ENCODE results near the gene SCFD2.
"Not testable (repeated sequence)": the region's sequence is repeated elsewhere in the genome, so short reads cannot be mapped to it uniquely, and the experiment has no call there.

Gene SCFD2

GRCh38 chr4:53346392-53346791 is 19.5 kb downstream of the SCFD2 start:
- not testable (repeated sequence) for DNase-seq (ENCODE audit: low read depth in 2 of 2)

- not testable (repeated sequence) for DNase-seq (ENCODE audit: low read depth in 2 of 2)
Measured at GRCh38 chr4:53340145-53340544, 25.7 kb downstream of the SCFD2 start.

- not testable (repeated sequence) for DNase-seq (ENCODE audit: low read depth in 2 of 2)
Measured at GRCh38 chr4:53334916-53335315, 30.9 kb downstream of the SCFD2 start.

- no peak for DNase-seq (ENCODE audit: low read depth in 2 of 2)
Measured at GRCh38 chr4:53326535-53326934, 39.3 kb downstream of the SCFD2 start.

GRCh38 chr4:53322696-53323095 is 43.2 kb downstream of the SCFD2 start:
- no peak for DNase-seq (ENCODE audit: low read depth in 2 of 2)

GRCh38 chr4:53321984-53322289 is 43.9 kb downstream of the SCFD2 start:
- DNase-seq (ENCODE audit: low read depth in 2 of 2), result no peak

GRCh38 chr4:53321151-53321983 is 44.5 kb downstream of the SCFD2 start:
- peak; percentile 82 to 87 for DNase-seq (ENCODE audit: low read depth in 2 of 2)

GRCh38 chr4:53315300-53315699 is 50.6 kb downstream of the SCFD2 start:
- DNase-seq (ENCODE audit: low read depth in 2 of 2), result no peak

GRCh38 chr4:53314252-53314651 is 51.6 kb downstream of the SCFD2 start:
- no peak for DNase-seq (ENCODE audit: low read depth in 2 of 2)

- DNase-seq (ENCODE audit: low read depth in 2 of 2), result no peak
Measured at GRCh38 chr4:53313510-53313909, 52.4 kb downstream of the SCFD2 start.

GRCh38 chr4:53309321-53310040 is 56.4 kb downstream of the SCFD2 start:
- DNase-seq (ENCODE audit: low read depth in 2 of 2), result no peak

GRCh38 chr4:53307819-53308780 is 57.8 kb downstream of the SCFD2 start:
- no peak for DNase-seq (ENCODE audit: low read depth in 2 of 2)

GRCh38 chr4:53307210-53307609 is 58.7 kb downstream of the SCFD2 start:
- DNase-seq (ENCODE audit: low read depth in 2 of 2), result no peak

- DNase-seq (ENCODE audit: low read depth in 2 of 2), result peak; percentile 78 to 86
Measured at GRCh38 chr4:53306729-53307128, 59.1 kb downstream of the SCFD2 start.

GRCh38 chr4:53292209-53292608 is 73.7 kb downstream of the SCFD2 start:
- not testable (repeated sequence) for DNase-seq (ENCODE audit: low read depth in 2 of 2)

GRCh38 chr4:53281438-53281837 is 84.4 kb downstream of the SCFD2 start:
- no peak for DNase-seq (ENCODE audit: low read depth in 2 of 2)

GRCh38 chr4:53280846-53281245 is 85.0 kb downstream of the SCFD2 start:
- no peak for DNase-seq (ENCODE audit: low read depth in 2 of 2)

GRCh38 chr4:53274609-53275268 is 91.1 kb downstream of the SCFD2 start:
- DNase-seq (ENCODE audit: low read depth in 2 of 2), result no peak

GRCh38 chr4:53273726-53274125 is 92.1 kb downstream of the SCFD2 start:
- DNase-seq (ENCODE audit: low read depth in 2 of 2), result no peak

GRCh38 chr4:53267026-53267425 is 98.8 kb downstream of the SCFD2 start:
- no peak for DNase-seq (ENCODE audit: low read depth in 2 of 2)

GRCh38 chr4:53255986-53256385 is 109.9 kb downstream of the SCFD2 start:
- DNase-seq (ENCODE audit: low read depth in 2 of 2), result not testable (repeated sequence)

- no peak for DNase-seq (ENCODE audit: low read depth in 2 of 2)
Measured at GRCh38 chr4:53240573-53240972, 125.3 kb downstream of the SCFD2 start.
